ENCODE results near the gene GPAT3. TPM values are rescaled to one million over a fixed set of nuclear protein-coding genes. Genes with fewer than 3 reads are reported as not detected.
"Not testable (repeated sequence)": the region's sequence is repeated elsewhere in the genome, so short reads cannot be mapped to it uniquely, and the experiment has no call there.

Gene GPAT3
- total RNA-seq, 3 donors from 2014 or later (not counting 1 experiment from before 2014, with no cell fraction given): 0.54 to 11.3 (median 1.2) TPM

GRCh38 chr4:83490876-83491450, 44.9 kb upstream of the GPAT3 start:
- Histone ChIP-seq H3K4me3 (ENCODE audit: low read length) (no peak overlapping the region), H3K9me3 (ENCODE audit: control insufficient read depth, insufficient read depth, low read length) (no peaks in the 10 kb centered on the region), H3K36me3 (ENCODE audit: control insufficient read depth, insufficient read depth, low read length) (no peaks in the 10 kb centered on the region), H3K4me1 (ENCODE audit: control insufficient read depth, insufficient read depth, low read length) (no peaks in the 10 kb centered on the region), H3K27me3 (ENCODE audit: control insufficient read depth, insufficient read depth, low read length) (no peaks in the 10 kb centered on the region), H3K27ac (ENCODE audit: low read length) (no peak overlapping the region)
- no peak overlapping the region for H3K27ac Mint-ChIP-seq
- H3K9me3 Mint-ChIP-seq: no peaks in the 10 kb centered on the region
- intact Hi-C loops (cut with micrococcal nuclease): loop anchor here (1.0 kb wide), 1 partner anchor 149 kb away; no protein-coding TSS in a partner anchor
- H3K27me3 Mint-ChIP-seq (ENCODE audit: low read depth in 2 of 2): no peaks in the 10 kb centered on the region
- H3K36me3 Mint-ChIP-seq: no peaks in the 10 kb centered on the region
- TF ChIP-seq CTCF (IDR thresholded peaks at IDR 0.05): peak; percentile 91
- no peak overlapping the region for H3K4me3 Mint-ChIP-seq
- DNase-seq: peak in 1 of 2 donors; percentile 72
- no peaks in the 10 kb centered on the region for H3K4me1 Mint-ChIP-seq
- WGBS (ENCODE audit: insufficient coverage): no CpG with 5 or more reads among the region's 1 CpG
- ATAC-seq: peak; percentile 67 to 90 (median 80)

GRCh38 chr4:83496085-83496917, 39.6 kb upstream of the GPAT3 start:
- H3K27ac Mint-ChIP-seq; H3K36me3 ChIP-seq (ENCODE audit: control insufficient read depth, insufficient read depth, low read length); H3K4me3 ChIP-seq (ENCODE audit: low read length); H3K27me3 ChIP-seq (ENCODE audit: control insufficient read depth, insufficient read depth, low read length); H3K4me3 Mint-ChIP-seq; H3K4me1 ChIP-seq (ENCODE audit: control insufficient read depth, insufficient read depth, low read length); H3K27ac ChIP-seq (ENCODE audit: low read length); H3K4me1 Mint-ChIP-seq; intact Hi-C loops (cut with micrococcal nuclease); DNase-seq; H3K9me3 ChIP-seq (ENCODE audit: control insufficient read depth, insufficient read depth, low read length); H3K27me3 Mint-ChIP-seq (ENCODE audit: low read depth in 2 of 2); H3K36me3 Mint-ChIP-seq; ATAC-seq; H3K9me3 Mint-ChIP-seq: not testable (repeated sequence)
- 90% methylated on average over 6 of the region's 8 CpGs for WGBS (ENCODE audit: insufficient coverage)

- DNase-seq (no peak), ATAC-seq (no peak)
- Histone ChIP-seq H3K4me1 (ENCODE audit: control insufficient read depth, insufficient read depth, low read length) (no peaks in the 10 kb centered on the region), H3K4me3 (ENCODE audit: low read length) (no peak overlapping the region), H3K27me3 (ENCODE audit: control insufficient read depth, insufficient read depth, low read length) (no peaks in the 10 kb centered on the region), H3K27ac (ENCODE audit: low read length) (no peak overlapping the region), H3K36me3 (ENCODE audit: control insufficient read depth, insufficient read depth, low read length) (no peaks in the 10 kb centered on the region), H3K9me3 (ENCODE audit: control insufficient read depth, insufficient read depth, low read length) (no peaks in the 10 kb centered on the region)
- H3K4me3 Mint-ChIP-seq: no peak overlapping the region
- intact Hi-C loops (cut with micrococcal nuclease): no loop called here
- H3K27me3 Mint-ChIP-seq (ENCODE audit: low read depth in 2 of 2): no peaks in the 10 kb centered on the region
- WGBS (ENCODE audit: insufficient coverage): 83% methylated on average over 1 of the region's 1 CpG
- H3K9me3 Mint-ChIP-seq: no peaks in the 10 kb centered on the region
- H3K36me3 Mint-ChIP-seq: no peaks in the 10 kb centered on the region
- no peaks in the 10 kb centered on the region for H3K4me1 Mint-ChIP-seq
- no peak for TF ChIP-seq CTCF (IDR thresholded peaks at IDR 0.05)
- H3K27ac Mint-ChIP-seq: no peak overlapping the region
Measured at GRCh38 chr4:83498187-83498586, 37.7 kb upstream of the GPAT3 start.

- H3K27me3 Mint-ChIP-seq (ENCODE audit: low read depth in 2 of 2); H3K4me1 Mint-ChIP-seq; H3K27me3 ChIP-seq (ENCODE audit: control insufficient read depth, insufficient read depth, low read length); H3K36me3 Mint-ChIP-seq; H3K27ac Mint-ChIP-seq; ATAC-seq; H3K4me3 Mint-ChIP-seq; H3K4me3 ChIP-seq (ENCODE audit: low read length); H3K27ac ChIP-seq (ENCODE audit: low read length); intact Hi-C loops (cut with micrococcal nuclease); H3K9me3 Mint-ChIP-seq; H3K36me3 ChIP-seq (ENCODE audit: control insufficient read depth, insufficient read depth, low read length); H3K9me3 ChIP-seq (ENCODE audit: control insufficient read depth, insufficient read depth, low read length); DNase-seq; H3K4me1 ChIP-seq (ENCODE audit: control insufficient read depth, insufficient read depth, low read length): not testable (repeated sequence)
- WGBS (ENCODE audit: insufficient coverage): 89% methylated on average over 3 of the region's 3 CpGs
Measured at GRCh38 chr4:83501671-83502070, 34.2 kb upstream of the GPAT3 start.
